ENCODE results near the gene EYS. TPM values are rescaled to one million over a fixed set of nuclear protein-coding genes. Genes with fewer than 3 reads are reported as not detected.

The EYS gene
- total and polyA plus RNA-seq, 5 donors from 2014 or later, result 0.03 to 0.09 (median 0.05) TPM; not detected in 1

DNA sequence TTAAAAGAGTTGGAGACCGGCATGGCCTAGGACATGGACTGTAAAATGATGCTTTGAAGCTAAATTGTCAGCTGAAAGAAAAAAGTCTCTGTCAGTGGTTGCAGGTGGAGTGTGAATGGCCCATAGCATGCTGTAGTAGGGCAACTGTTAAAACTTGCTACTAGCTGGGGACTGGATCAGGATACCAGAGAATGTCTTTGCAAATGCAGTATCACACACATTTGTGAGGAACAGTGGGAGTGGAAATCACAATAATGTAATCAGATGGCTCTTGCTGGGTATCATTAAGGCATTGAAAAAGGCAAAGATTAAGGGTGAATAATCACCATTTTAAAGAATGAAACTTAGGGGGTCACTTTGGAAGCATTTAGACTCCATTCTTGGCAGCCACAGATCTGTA lies 737.9 kb downstream of the EYS start:
- Histone ChIP-seq H3K4me1 (ENCODE audit: control insufficient read depth, insufficient read depth, low read length, poor library complexity, severe bottlenecking) (no peaks in the 10 kb centered on the region), H3K36me3 (ENCODE audit: control insufficient read depth, insufficient read depth, low read length) (no peaks in the 10 kb centered on the region), H3K27ac (ENCODE audit: insufficient read depth, low read length, poor library complexity, severe bottlenecking) (no peak overlapping the region), H3K27me3 (ENCODE audit: control insufficient read depth, insufficient read depth, low read length) (no peaks in the 10 kb centered on the region), H3K9me3 (ENCODE audit: control insufficient read depth in 2 of 2, low read length in 2 of 2) (peaks cover 0 to 2% of the 10 kb centered on the region in 2 experiments), H3K4me3 (ENCODE audit: low read depth, low read length) (no peak overlapping the region)
- DNase-seq (no peak), ATAC-seq (ENCODE audit: low read depth in 2 of 2) (no peak)
- Mint-ChIP-seq H3K36me3 (no peaks in the 10 kb centered on the region), H3K9me3 (peaks cover 0 to 25% (median 5%) of the 10 kb centered on the region in 7 donors), H3K4me3 (no peak overlapping the region), H3K27ac (no peak overlapping the region), H3K4me1 (no peaks in the 10 kb centered on the region), H3K27me3 (no peaks in the 10 kb centered on the region)

DNA sequence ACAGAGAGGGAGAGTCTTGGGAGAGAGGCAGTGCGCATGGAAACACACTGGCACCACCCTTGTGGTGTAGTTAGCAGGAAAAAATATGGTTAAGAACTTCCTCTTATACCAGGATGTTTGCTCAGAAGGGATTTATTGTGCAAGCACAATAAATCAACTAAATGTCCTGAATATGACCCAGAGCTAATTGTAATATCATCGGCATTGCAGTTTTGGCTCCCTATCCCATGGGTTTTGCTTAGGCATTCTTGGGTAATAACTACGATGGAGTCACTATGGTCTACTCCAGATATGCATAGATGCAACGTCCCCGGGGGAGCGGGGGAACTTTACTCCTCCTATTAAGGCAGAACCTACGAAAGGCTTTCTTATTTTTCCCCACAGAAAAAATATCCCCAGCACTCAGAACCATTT lies 751.6 kb downstream of the EYS start:
- Histone ChIP-seq H3K9me3 (ENCODE audit: control insufficient read depth in 2 of 2, low read length in 2 of 2) (no peaks in the 10 kb centered on the region), H3K4me3 (ENCODE audit: low read depth, low read length) (no peak overlapping the region), H3K27me3 (ENCODE audit: control insufficient read depth, insufficient read depth, low read length) (no peaks in the 10 kb centered on the region), H3K27ac (ENCODE audit: insufficient read depth, low read length, poor library complexity, severe bottlenecking) (no peak overlapping the region), H3K4me1 (ENCODE audit: control insufficient read depth, insufficient read depth, low read length, poor library complexity, severe bottlenecking) (no peaks in the 10 kb centered on the region), H3K36me3 (ENCODE audit: control insufficient read depth, insufficient read depth, low read length) (no peaks in the 10 kb centered on the region)
- Mint-ChIP-seq H3K27me3 (no peaks in the 10 kb centered on the region), H3K27ac (no peak overlapping the region), H3K4me1 (no peaks in the 10 kb centered on the region), H3K4me3 (no peak overlapping the region), H3K36me3 (no peaks in the 10 kb centered on the region), H3K9me3 (peaks cover 0 to 17% (median 7%) of the 10 kb centered on the region in 7 donors)
- DNase-seq (no peak), ATAC-seq (ENCODE audit: low read depth in 2 of 2) (no peak)

DNA sequence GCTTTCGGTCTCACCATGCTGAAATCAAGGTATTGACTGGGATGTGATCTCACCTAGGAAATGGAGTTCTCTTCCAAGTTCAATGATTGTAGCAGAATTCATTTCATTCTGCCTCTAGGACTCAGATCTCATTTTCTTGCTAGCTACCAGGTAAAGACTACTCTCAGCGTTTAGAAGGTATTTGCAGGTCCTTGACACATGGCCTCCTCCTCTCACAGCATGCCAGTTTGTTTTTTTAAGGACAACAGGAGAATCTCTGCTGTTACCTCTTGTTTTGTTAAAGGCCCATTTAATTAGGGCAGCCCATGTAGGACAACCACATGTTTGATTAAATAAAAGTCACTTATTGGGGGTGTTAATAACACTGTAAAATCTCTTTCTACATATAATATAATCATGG lies 757.8 kb downstream of the EYS start:
- Mint-ChIP-seq H3K4me3 (no peak overlapping the region), H3K9me3 (peaks cover 0 to 12% (median 4%) of the 10 kb centered on the region in 7 donors), H3K27me3 (no peaks in the 10 kb centered on the region), H3K27ac (no peak overlapping the region), H3K4me1 (no peaks in the 10 kb centered on the region), H3K36me3 (no peaks in the 10 kb centered on the region)
- Histone ChIP-seq H3K36me3 (ENCODE audit: control insufficient read depth, insufficient read depth, low read length) (no peaks in the 10 kb centered on the region), H3K27me3 (ENCODE audit: control insufficient read depth, insufficient read depth, low read length) (no peaks in the 10 kb centered on the region), H3K4me1 (ENCODE audit: control insufficient read depth, insufficient read depth, low read length, poor library complexity, severe bottlenecking) (no peaks in the 10 kb centered on the region), H3K9me3 (ENCODE audit: control insufficient read depth in 2 of 2, low read length in 2 of 2) (no peaks in the 10 kb centered on the region), H3K4me3 (ENCODE audit: low read depth, low read length) (no peak overlapping the region), H3K27ac (ENCODE audit: insufficient read depth, low read length, poor library complexity, severe bottlenecking) (no peak overlapping the region)
- no peak for DNase-seq
- ATAC-seq (ENCODE audit: low read depth in 2 of 2), result no peak

DNA sequence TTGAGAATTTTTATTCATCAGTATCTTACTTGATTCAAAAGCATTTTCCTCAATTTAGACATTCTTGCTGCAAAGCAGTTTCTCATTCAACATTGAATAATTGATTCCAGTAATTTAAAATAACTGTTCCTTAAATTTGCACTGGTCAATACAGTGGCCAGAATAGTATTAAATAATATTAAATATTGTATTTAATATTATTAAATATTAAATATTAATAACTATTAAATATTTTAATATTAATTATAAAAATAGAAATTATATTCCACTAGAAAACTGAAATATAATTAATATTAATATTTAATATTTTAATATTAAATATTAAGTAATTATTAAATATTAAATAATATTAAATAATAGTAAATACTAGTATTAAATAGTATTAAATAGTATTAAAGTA lies 758.8 kb downstream of the EYS start:
- Mint-ChIP-seq H3K9me3 (peaks cover 5 to 21% (median 6%) of the 10 kb centered on the region in 7 donors), H3K27me3 (no peaks in the 10 kb centered on the region), H3K36me3 (no peaks in the 10 kb centered on the region), H3K27ac (no peak overlapping the region), H3K4me3 (no peak overlapping the region), H3K4me1 (no peaks in the 10 kb centered on the region)
- Histone ChIP-seq H3K4me1 (ENCODE audit: control insufficient read depth, insufficient read depth, low read length, poor library complexity, severe bottlenecking) (no peaks in the 10 kb centered on the region), H3K9me3 (ENCODE audit: control insufficient read depth in 2 of 2, low read length in 2 of 2) (no peaks in the 10 kb centered on the region), H3K27ac (ENCODE audit: insufficient read depth, low read length, poor library complexity, severe bottlenecking) (no peak overlapping the region), H3K36me3 (ENCODE audit: control insufficient read depth, insufficient read depth, low read length) (no peaks in the 10 kb centered on the region), H3K27me3 (ENCODE audit: control insufficient read depth, insufficient read depth, low read length) (no peaks in the 10 kb centered on the region), H3K4me3 (ENCODE audit: low read depth, low read length) (no peak overlapping the region)
- no peak for DNase-seq
- no peak for ATAC-seq (ENCODE audit: low read depth in 2 of 2)

DNA sequence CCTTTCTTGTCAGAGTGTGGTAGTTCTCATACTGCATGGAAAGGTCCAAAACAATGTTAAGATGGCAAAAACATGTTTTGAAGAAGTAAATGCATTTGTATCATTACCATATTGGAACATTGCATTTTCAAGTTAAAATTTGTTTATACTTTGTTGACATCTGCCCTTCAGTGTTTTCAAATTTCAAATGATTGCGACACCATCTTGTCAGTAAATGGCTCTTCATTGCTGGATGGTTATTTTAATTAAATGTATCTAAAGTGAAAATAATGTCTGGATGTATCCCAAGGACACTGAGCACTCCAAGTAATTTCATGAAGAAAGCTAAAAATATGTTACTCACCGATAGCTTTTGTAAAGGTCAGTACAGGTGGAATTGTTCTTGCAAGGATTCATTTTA lies 761.6 kb downstream of the EYS start:
- no peak for ATAC-seq (ENCODE audit: low read depth in 2 of 2)
- no peaks in the 10 kb centered on the region for H3K27me3 ChIP-seq (ENCODE audit: control insufficient read depth, insufficient read depth, low read length)
- peaks cover 0 to 31% (median 10%) of the 10 kb centered on the region in 7 donors for H3K9me3 Mint-ChIP-seq
- H3K27ac Mint-ChIP-seq, result no peak overlapping the region
- no peaks in the 10 kb centered on the region for H3K4me1 ChIP-seq (ENCODE audit: control insufficient read depth, insufficient read depth, low read length, poor library complexity, severe bottlenecking)
- no peaks in the 10 kb centered on the region for H3K36me3 Mint-ChIP-seq
- no peak for DNase-seq
- no peaks in the 10 kb centered on the region for H3K4me1 Mint-ChIP-seq
- no peak overlapping the region for H3K27ac ChIP-seq (ENCODE audit: insufficient read depth, low read length, poor library complexity, severe bottlenecking)
- H3K36me3 ChIP-seq (ENCODE audit: control insufficient read depth, insufficient read depth, low read length), result no peaks in the 10 kb centered on the region
- no peaks in the 10 kb centered on the region for H3K27me3 Mint-ChIP-seq
- no peak overlapping the region for H3K4me3 Mint-ChIP-seq
- H3K9me3 ChIP-seq (ENCODE audit: control insufficient read depth in 2 of 2, low read length in 2 of 2), result peaks cover 0 to 6% of the 10 kb centered on the region in 2 experiments
- H3K4me3 ChIP-seq (ENCODE audit: low read depth, low read length), result no peak overlapping the region

DNA sequence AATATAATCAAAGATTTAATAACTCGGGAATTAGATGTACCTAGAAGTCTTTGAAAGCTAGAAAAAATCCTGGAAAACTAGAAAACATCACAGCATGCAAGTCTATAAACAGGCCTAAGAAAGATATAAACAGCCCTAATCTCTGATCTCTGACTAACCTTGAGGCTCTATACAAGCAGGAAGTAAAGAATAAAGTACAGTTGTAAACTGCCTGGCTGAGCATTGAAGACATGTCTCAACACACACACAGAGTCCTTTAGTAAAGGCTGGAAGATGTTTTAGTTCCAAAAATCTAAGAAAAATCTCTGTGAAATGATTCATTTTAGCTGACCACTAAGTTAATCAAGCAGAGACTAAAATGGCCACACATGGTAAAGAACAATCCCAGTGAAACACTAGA lies 774.5 kb downstream of the EYS start:
- no peak overlapping the region for H3K4me3 Mint-ChIP-seq
- Histone ChIP-seq H3K27me3 (ENCODE audit: control insufficient read depth, insufficient read depth, low read length) (no peaks in the 10 kb centered on the region), H3K9me3 (ENCODE audit: control insufficient read depth in 2 of 2, low read length in 2 of 2) (peaks cover 0 to 2% of the 10 kb centered on the region in 2 experiments), H3K36me3 (ENCODE audit: control insufficient read depth, insufficient read depth, low read length) (no peaks in the 10 kb centered on the region), H3K27ac (ENCODE audit: insufficient read depth, low read length, poor library complexity, severe bottlenecking) (no peak overlapping the region), H3K4me3 (ENCODE audit: low read depth, low read length) (no peak overlapping the region), H3K4me1 (ENCODE audit: control insufficient read depth, insufficient read depth, low read length, poor library complexity, severe bottlenecking) (no peaks in the 10 kb centered on the region)
- H3K27ac Mint-ChIP-seq, result no peak overlapping the region
- no peak for DNase-seq
- no peaks in the 10 kb centered on the region for H3K4me1 Mint-ChIP-seq
- peaks cover 0 to 5% (median 2%) of the 10 kb centered on the region in 7 donors for H3K9me3 Mint-ChIP-seq
- ATAC-seq (ENCODE audit: low read depth in 2 of 2), result no peak
- no peaks in the 10 kb centered on the region for H3K27me3 Mint-ChIP-seq
- no peaks in the 10 kb centered on the region for H3K36me3 Mint-ChIP-seq

DNA sequence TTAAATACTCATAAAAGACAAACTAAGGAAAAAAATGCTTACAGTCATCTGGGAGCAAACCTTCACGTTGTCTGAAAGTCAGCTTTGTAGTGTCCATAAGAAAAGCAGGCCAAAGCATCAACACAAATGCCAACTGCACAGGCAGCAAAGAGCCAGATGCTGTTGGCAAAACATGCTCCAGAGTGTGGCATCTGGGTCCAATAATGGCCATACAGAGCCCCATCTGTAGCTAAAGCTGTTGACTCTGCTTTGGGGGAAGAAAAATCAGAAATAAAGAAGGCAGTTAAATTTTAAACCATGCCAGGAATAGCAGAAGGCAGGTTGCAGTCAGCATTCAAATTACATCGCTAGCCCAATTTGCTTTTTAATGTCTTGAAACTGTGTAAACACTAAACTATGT lies 776.3 kb downstream of the EYS start:
- Mint-ChIP-seq H3K4me3 (no peak overlapping the region), H3K9me3 (peaks cover 0 to 7% (median 4%) of the 10 kb centered on the region in 7 donors), H3K36me3 (no peaks in the 10 kb centered on the region), H3K4me1 (no peaks in the 10 kb centered on the region), H3K27me3 (no peaks in the 10 kb centered on the region), H3K27ac (no peak overlapping the region)
- DNase-seq (no peak), ATAC-seq (ENCODE audit: low read depth in 2 of 2) (no peak)
- Histone ChIP-seq H3K27ac (ENCODE audit: insufficient read depth, low read length, poor library complexity, severe bottlenecking) (no peak overlapping the region), H3K36me3 (ENCODE audit: control insufficient read depth, insufficient read depth, low read length) (no peaks in the 10 kb centered on the region), H3K9me3 (ENCODE audit: control insufficient read depth in 2 of 2, low read length in 2 of 2) (no peaks in the 10 kb centered on the region), H3K4me3 (ENCODE audit: low read depth, low read length) (no peak overlapping the region), H3K27me3 (ENCODE audit: control insufficient read depth, insufficient read depth, low read length) (no peaks in the 10 kb centered on the region), H3K4me1 (ENCODE audit: control insufficient read depth, insufficient read depth, low read length, poor library complexity, severe bottlenecking) (no peaks in the 10 kb centered on the region)

DNA sequence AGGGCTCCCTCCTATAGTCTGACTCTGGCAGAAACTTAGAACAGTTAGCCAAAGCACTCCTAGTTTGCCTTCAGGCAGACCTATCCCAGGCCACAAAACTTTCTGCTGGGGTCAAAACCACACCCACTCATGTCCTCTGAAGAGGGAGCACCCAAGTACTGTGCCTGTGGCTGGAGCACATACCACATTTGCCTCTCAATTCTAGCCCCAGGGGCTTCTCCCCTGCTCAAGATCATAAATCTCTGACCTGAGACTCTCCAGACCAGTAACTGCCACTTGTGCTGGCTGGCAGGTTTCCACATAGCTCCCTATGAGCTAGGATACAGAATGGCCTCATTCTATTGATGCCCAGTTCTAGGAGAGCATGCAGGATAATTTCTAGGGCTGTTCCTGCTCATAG lies 781.0 kb downstream of the EYS start:
- H3K27me3 ChIP-seq (ENCODE audit: control insufficient read depth, insufficient read depth, low read length), result no peaks in the 10 kb centered on the region
- H3K27ac ChIP-seq (ENCODE audit: insufficient read depth, low read length, poor library complexity, severe bottlenecking), result no peak overlapping the region
- no peaks in the 10 kb centered on the region for H3K9me3 ChIP-seq (ENCODE audit: control insufficient read depth in 2 of 2, low read length in 2 of 2)
- Mint-ChIP-seq H3K4me3 (no peak overlapping the region), H3K4me1 (no peaks in the 10 kb centered on the region), H3K27ac (no peak overlapping the region), H3K9me3 (peaks cover 0 to 25% (median 11%) of the 10 kb centered on the region in 7 donors), H3K27me3 (peaks cover 4% of the 10 kb centered on the region), H3K36me3 (no peaks in the 10 kb centered on the region)
- no peak overlapping the region for H3K4me3 ChIP-seq (ENCODE audit: low read depth, low read length)
- no peaks in the 10 kb centered on the region for H3K36me3 ChIP-seq (ENCODE audit: control insufficient read depth, insufficient read depth, low read length)
- ATAC-seq (ENCODE audit: low read depth in 2 of 2) (no peak), DNase-seq (no peak)
- H3K4me1 ChIP-seq (ENCODE audit: control insufficient read depth, insufficient read depth, low read length, poor library complexity, severe bottlenecking), result no peaks in the 10 kb centered on the region
